Caco-2 (cell line): ENCODE data around the gene ITGB2. TPM values are rescaled to one million over a fixed set of nuclear protein-coding genes. Genes with fewer than 3 reads are reported as not detected.

Source experiments
- BruUV-seq: library from RNA; stranded (reverse); fragments of 400-500 nt; replicated peaks from 2 replicates; lab custom pipeline; 2021; lab: Mats Ljungman, UMichigan
- CTCF ChIA-PET: fragments of 300-600 bp; sonication (Branson Sonifier 250); formaldehyde crosslinking; loops from one replicate; lab custom pipeline; 2022; ENCODE audit warnings: antibody characterized with exemption; lab: Charles Lee
- POLR2A ChIA-PET: fragments of 300-600 bp; sonication (Branson Sonifier 250); formaldehyde crosslinking; loops from one replicate; lab custom pipeline; 2022; ENCODE audit warnings: antibody characterized with exemption; lab: Charles Lee
- DNase-seq, 2 experiments: peaks; one replicate each; pipeline versions ENCODE4 v3.0.0 to v3.0.0-alpha.2; 2020 to 2022
- H3K27me3 ChIP-seq: replicated peaks from 2 replicates; pipeline ENCODE4 v1.6.0; 2011; ENCODE audit warnings: low read length; ENCODE audit not compliant: control insufficient read depth, insufficient read depth
- H3K36me3 ChIP-seq: 2 replicates; pipeline ENCODE4 v1.5.1; 2011; ENCODE audit warnings: low read length; ENCODE audit not compliant: control insufficient read depth, insufficient read depth
- H3K4me1 ChIP-seq: fragments of 250-450 bp; sonication (Bioruptor Pico); 2 replicates; pipeline ENCODE4 v1.5.1; 2020; ENCODE audit warnings: mild to moderate bottlenecking
- H3K4me3 ChIP-seq: 2 replicates; pipeline ENCODE4 v1.5.1; 2011; ENCODE audit warnings: low read depth, mild to moderate bottlenecking, control low read depth, low read length
- H3K9me3 ChIP-seq: fragments of 250-450 bp; sonication (Bioruptor Pico); 2 replicates; pipeline ENCODE4 v1.5.1; 2020; ENCODE audit warnings: mild to moderate bottlenecking, moderate library complexity
- H3K27ac Mint-ChIP-seq: one replicate; pipeline ENCODE4 v1.8.0; 2022; ENCODE audit warnings: mixed read lengths; ENCODE audit not compliant: unreplicated experiment
- H3K27me3 Mint-ChIP-seq: one replicate; pipeline ENCODE4 v1.8.0; 2022; ENCODE audit warnings: mixed read lengths; ENCODE audit not compliant: insufficient read depth, unreplicated experiment
- H3K36me3 Mint-ChIP-seq: one replicate; pipeline ENCODE4 v1.8.0; 2022; ENCODE audit warnings: mild to moderate bottlenecking, mixed read lengths; ENCODE audit not compliant: insufficient read depth, unreplicated experiment
- H3K4me1 Mint-ChIP-seq: one replicate; pipeline ENCODE4 v1.8.0; 2022; ENCODE audit warnings: low read depth, mixed read lengths; ENCODE audit not compliant: unreplicated experiment
- H3K4me3 Mint-ChIP-seq: one replicate; pipeline ENCODE4 v1.8.0; 2022; ENCODE audit warnings: mild to moderate bottlenecking, moderate library complexity, mixed read lengths; ENCODE audit not compliant: unreplicated experiment
- H3K9me3 Mint-ChIP-seq: one replicate; pipeline ENCODE4 v1.8.0; 2022; ENCODE audit warnings: mixed read lengths; ENCODE audit not compliant: unreplicated experiment
- intact Hi-C: fragments of 100-400 bp; cut with micrococcal nuclease; formaldehyde crosslinking; loops from one replicate; pipeline ENCODE4 v1.10.0; 2022; ENCODE audit not compliant: unreplicated experiment
- total RNA-seq: library from RNA; stranded (reverse); gene quantifications from 2 replicates; pipeline ENCODE4 v1.2.3, GENCODE V29; 2022
- TF ChIP-seq, protein P1 (sequence below), 2 experiments: fragments of 200-600 bp in 1 of 2; IDR thresholded peaks; 1 replicate in 1 of 2; 2 replicates in 1 of 2; pipeline versions ENCODE4 v1.5.1 to v1.8.0; 2011 to 2022; ENCODE audit warnings: antibody characterized with exemption in 1 of 2, control low read depth in 1 of 2, inconsistent platforms in 1 of 2, low read depth in 1 of 2, low read length in 1 of 2, mild to moderate bottlenecking in 1 of 2, moderate library complexity in 1 of 2; ENCODE audit not compliant: insufficient read depth in 1 of 2, severe bottlenecking in 1 of 2, unreplicated experiment in 1 of 2

ITGB2 gene
- total RNA-seq, 1 experiment from 2014 or later, result 0.48 TPM

DNA sequence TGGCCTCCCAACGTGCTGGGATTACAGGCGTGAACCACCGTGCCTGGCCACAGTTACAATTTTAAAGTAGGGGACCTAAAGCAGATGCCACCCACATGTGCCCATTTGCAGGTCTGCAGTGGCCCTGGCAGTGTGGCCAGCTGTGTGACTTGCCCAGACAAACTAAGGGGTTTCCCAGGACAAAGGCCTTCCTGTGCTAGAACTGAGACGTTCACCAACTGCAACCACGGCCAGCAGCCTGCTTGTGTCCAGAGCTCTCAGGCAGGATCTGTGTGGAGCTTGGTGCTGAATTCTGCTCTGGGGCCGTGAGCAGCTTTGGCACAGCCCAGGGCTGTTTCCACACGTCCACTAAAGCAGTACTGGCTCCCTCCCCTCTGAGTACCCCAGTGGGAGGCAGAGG lies 36.6 kb downstream of the ITGB2 start:
- TF ChIP-seq, protein P1, sequence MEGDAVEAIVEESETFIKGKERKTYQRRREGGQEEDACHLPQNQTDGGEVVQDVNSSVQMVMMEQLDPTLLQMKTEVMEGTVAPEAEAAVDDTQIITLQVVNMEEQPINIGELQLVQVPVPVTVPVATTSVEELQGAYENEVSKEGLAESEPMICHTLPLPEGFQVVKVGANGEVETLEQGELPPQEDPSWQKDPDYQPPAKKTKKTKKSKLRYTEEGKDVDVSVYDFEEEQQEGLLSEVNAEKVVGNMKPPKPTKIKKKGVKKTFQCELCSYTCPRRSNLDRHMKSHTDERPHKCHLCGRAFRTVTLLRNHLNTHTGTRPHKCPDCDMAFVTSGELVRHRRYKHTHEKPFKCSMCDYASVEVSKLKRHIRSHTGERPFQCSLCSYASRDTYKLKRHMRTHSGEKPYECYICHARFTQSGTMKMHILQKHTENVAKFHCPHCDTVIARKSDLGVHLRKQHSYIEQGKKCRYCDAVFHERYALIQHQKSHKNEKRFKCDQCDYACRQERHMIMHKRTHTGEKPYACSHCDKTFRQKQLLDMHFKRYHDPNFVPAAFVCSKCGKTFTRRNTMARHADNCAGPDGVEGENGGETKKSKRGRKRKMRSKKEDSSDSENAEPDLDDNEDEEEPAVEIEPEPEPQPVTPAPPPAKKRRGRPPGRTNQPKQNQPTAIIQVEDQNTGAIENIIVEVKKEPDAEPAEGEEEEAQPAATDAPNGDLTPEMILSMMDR (IDR thresholded peaks at IDR 0.05; ENCODE audit: insufficient read depth in 1 of 2, low read depth in 1 of 2, low read length in 1 of 2, severe bottlenecking in 1 of 2, unreplicated experiment in 1 of 2), result no peak
- peaks cover 9% of the 10 kb centered on the region for H3K4me1 ChIP-seq
- H3K27me3 Mint-ChIP-seq, result no peaks in the 10 kb centered on the region
- peaks cover 17% of the 10 kb centered on the region for H3K4me1 Mint-ChIP-seq
- CTCF ChIA-PET, result no interaction called here
- H3K27ac Mint-ChIP-seq, result no peak overlapping the region
- H3K36me3 ChIP-seq, result no peaks in the 10 kb centered on the region
- intact Hi-C loops, result no loop called here
- H3K36me3 Mint-ChIP-seq, result no peaks in the 10 kb centered on the region
- H3K4me3 Mint-ChIP-seq, result no peak overlapping the region
- no peak overlapping the region for H3K4me3 ChIP-seq
- POLR2A ChIA-PET, result no interaction called here
- H3K9me3 ChIP-seq, result no peaks in the 10 kb centered on the region
- no peaks in the 10 kb centered on the region for H3K27me3 ChIP-seq
- no peak for DNase-seq
- no TSS peak for BruUV-seq
- H3K9me3 Mint-ChIP-seq, result no peaks in the 10 kb centered on the region

DNA sequence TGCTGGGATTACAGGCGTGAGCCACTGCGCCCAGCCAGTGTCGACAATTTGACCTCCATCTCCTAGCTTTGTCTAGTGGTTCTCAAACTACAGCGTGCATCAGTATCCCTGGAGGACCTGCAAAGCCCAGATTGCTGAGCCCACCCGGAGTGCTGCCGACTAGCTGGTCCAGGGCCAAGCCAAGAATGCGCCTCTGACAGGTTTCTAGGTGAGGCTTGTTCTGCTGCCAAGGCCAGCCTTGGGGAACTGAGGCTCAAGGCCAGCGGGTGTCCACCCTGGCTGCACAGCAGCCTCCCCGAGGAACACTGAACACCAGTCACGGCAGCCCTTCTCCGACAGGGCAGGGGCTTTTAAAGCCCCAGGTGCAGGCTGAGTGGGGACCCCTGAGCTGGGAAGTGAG lies 37.4 kb downstream of the ITGB2 start:
- no TSS peak for BruUV-seq
- Histone ChIP-seq H3K9me3 (no peaks in the 10 kb centered on the region), H3K36me3 (no peaks in the 10 kb centered on the region), H3K27me3 (no peaks in the 10 kb centered on the region), H3K4me3 (no peak overlapping the region), H3K4me1 (peaks cover 14% of the 10 kb centered on the region)
- DNase-seq, result no peak
- Mint-ChIP-seq H3K9me3 (no peaks in the 10 kb centered on the region), H3K27me3 (no peaks in the 10 kb centered on the region), H3K4me1 (peaks cover 17% of the 10 kb centered on the region), H3K36me3 (no peaks in the 10 kb centered on the region), H3K27ac (peak overlapping the region; percentile 62), H3K4me3 (no peak overlapping the region)
- TF ChIP-seq, protein P1 (IDR thresholded peaks at IDR 0.05; ENCODE audit: insufficient read depth in 1 of 2, low read depth in 1 of 2, low read length in 1 of 2, severe bottlenecking in 1 of 2, unreplicated experiment in 1 of 2), result no peak
- CTCF ChIA-PET, result interaction anchor here (0.6 kb wide), 1 partner anchor 250 kb away, joined by 7 read pairs; no protein-coding TSS in a partner anchor
- intact Hi-C loops, result no loop called here
- POLR2A ChIA-PET, result no interaction called here

DNA sequence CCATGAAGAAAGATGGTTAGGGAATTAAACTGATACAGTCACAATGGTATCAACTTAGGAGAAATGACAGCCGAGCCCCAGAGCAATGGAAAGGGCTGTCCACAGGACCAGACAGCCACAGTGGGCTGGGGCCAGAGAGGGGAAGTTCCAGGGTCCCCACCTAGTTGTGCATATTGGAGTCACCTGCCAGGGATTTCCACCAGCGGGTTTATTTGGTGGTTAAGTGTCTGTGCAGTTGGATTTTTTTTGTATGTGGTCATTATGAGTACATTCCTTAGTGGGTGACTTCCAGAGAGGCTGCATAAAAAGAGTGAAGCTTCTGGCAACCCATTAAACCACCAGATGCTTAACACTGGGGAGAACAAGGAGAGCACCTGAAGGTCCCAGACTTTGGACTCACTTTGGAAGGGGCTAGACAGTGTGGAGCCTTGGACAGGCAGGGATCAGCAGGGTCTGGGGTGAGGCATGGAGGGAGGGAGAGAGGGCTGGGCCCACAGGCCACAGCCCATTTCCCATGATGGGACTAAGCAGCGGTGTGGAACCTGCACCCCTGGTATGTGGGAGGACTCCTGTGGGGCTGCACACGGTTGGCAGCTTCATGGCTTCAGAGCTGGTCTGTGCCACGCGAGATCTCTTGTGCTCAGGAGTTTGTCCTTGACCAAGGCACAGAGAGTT lies 39.4 kb downstream of the ITGB2 start:
- Mint-ChIP-seq H3K27ac (peak overlapping the region; percentile 57), H3K9me3 (no peaks in the 10 kb centered on the region), H3K4me1 (peaks cover 17% of the 10 kb centered on the region), H3K36me3 (no peaks in the 10 kb centered on the region), H3K27me3 (no peaks in the 10 kb centered on the region), H3K4me3 (no peak overlapping the region)
- peaks cover 14% of the 10 kb centered on the region for H3K4me1 ChIP-seq
- POLR2A ChIA-PET, result no interaction called here
- intact Hi-C loops, result no loop called here
- H3K4me3 ChIP-seq, result no peak overlapping the region
- CTCF ChIA-PET, result no interaction called here
- BruUV-seq, result no TSS peak
- H3K9me3 ChIP-seq, result no peaks in the 10 kb centered on the region
- DNase-seq, result no peak
- H3K36me3 ChIP-seq, result no peaks in the 10 kb centered on the region
- H3K27me3 ChIP-seq, result no peaks in the 10 kb centered on the region
- TF ChIP-seq, protein P1 (IDR thresholded peaks at IDR 0.05; ENCODE audit: insufficient read depth in 1 of 2, low read depth in 1 of 2, low read length in 1 of 2, severe bottlenecking in 1 of 2, unreplicated experiment in 1 of 2), result no peak
